ENCODE results near the gene PRKN.

GRCh38 chr6:162153120-162153519 lies 574.4 kb downstream of the PRKN start:
- TF ChIP-seq POLR2AphosphoS5 (IDR thresholded peaks at IDR 0.05), result no peak
- no peak for TF ChIP-seq TAF1 (IDR thresholded peaks at IDR 0.05; ENCODE audit: low read depth)
- TF ChIP-seq CTCF (IDR thresholded peaks at IDR 0.05; ENCODE audit: poor library complexity, severe bottlenecking), result no peak
- TF ChIP-seq RAD21 (conservative IDR thresholded peaks at IDR 0.05), result no peak
- no peak for TF ChIP-seq REST (IDR thresholded peaks at IDR 0.05; ENCODE audit: borderline replicate concordance)
- no peak for TF ChIP-seq EZH2 (IDR thresholded peaks at IDR 0.05; ENCODE audit: borderline replicate concordance, insufficient read depth, low read length, poor library complexity, severe bottlenecking)
- no peak for TF ChIP-seq EP300 (conservative IDR thresholded peaks at IDR 0.05; ENCODE audit: poor library complexity, severe bottlenecking)
- TF ChIP-seq MXI1 (conservative IDR thresholded peaks at IDR 0.05; ENCODE audit: poor library complexity, severe bottlenecking), result no peak
- TF ChIP-seq SMC3 (conservative IDR thresholded peaks at IDR 0.05; ENCODE audit: poor library complexity), result no peak

Measured in neural cell (in vitro differentiated cells).